Stimulated activated CD8-positive, alpha-beta memory T cell treated with anti-CD3 and anti-CD28 coated beads, Interleukin-4, amount 100 ng/mL, for 4 hours (primary cell): ENCODE data around the gene ARMC2.
"Not testable (repeated sequence)": the region's sequence is repeated elsewhere in the genome, so short reads cannot be mapped to it uniquely, and the experiment has no call there.

Experiments
- DNase-seq, 2 donors: peaks; one replicate each; pipeline ENCODE4 v3.0.0-alpha.2; 2020; ENCODE audit warnings: low read depth in 2 of 2, low spot score in 1 of 2

ARMC2 gene

DNA sequence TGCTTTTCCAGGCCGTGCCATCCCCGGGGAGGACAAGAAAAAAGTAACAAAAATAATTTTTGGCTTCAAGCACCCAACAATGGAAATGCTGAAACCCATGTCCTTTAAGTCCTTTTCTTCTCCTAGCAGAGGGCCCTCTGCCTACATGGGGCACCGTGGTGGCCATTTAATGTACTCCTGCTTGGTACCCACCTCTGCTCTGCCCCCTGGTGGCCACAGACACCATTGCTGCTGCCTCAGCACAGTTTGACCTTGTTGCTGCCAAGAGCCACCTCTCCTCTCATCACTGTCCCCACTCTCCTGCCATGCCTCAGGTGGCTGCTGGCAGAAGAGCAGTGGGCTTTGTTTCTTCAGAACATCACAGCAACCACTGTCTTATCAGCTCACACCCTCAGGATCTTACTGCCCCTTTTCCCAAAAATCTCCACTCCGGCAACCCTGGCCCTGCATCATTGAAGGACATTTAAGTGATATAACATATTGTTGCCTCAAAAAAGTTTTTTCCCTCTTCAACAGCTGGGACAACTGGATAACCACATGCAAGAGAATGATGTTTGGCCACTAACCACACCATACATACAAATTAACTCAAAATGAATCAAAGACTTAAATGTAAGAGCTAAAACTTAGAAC is 12.9 kb upstream of the ARMC2 start:
- peak; percentile 68 to 69 for DNase-seq

DNA sequence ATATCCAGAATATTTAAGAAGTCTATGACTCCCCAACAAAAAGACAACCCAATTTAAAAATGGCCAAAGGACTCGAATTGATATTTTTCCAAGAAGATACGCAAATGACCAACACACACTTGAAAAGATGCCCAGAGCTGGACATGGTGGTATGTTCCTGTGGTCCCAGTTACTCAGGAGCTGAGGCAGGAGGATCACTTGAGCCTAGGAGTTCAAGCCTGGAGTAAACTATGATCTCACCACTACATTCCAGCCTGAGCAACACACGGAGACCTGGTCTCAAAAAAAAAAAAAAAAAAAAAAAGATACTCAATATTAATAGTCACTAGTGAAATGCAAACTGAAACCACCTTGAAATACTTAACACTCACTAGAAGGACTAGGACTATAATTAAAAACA is 12.2 kb upstream of the ARMC2 start:
- DNase-seq, result no peak

DNA sequence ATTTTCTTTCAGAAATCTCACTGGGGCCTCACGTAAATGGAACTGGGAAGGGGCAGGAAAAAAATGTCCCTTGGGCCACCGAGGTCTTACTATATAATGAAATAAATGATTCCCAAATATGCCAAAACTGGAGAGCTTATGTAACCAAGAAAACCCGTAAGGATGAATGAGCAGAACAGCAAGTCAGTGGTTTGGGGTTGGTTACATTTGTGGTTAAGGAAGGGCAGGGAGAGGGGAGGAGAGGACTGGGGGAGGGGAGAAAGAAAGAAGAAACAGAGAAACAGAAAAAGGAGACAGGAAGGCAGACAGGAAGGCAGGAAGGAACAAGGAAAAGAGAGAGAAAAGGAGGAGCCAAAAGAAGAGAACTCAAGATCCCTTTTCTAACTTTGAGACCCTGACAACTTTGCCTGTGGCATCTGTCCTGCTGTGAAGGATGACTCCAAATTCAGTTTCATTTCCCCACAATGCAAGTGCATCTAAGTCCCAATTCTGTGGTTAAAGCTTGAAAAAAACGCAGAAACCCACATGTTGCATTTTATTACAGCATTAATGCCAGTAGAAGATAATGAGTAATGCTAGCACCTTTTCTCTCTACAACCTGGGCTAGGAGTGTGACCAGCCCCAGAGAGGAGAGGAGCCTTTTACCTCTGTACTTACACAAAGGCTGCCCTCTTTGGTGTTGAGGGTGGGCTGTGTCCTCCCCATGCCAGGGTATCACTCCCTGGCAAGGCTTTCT is 10.8 kb upstream of the ARMC2 start:
- DNase-seq, result no peak

DNA sequence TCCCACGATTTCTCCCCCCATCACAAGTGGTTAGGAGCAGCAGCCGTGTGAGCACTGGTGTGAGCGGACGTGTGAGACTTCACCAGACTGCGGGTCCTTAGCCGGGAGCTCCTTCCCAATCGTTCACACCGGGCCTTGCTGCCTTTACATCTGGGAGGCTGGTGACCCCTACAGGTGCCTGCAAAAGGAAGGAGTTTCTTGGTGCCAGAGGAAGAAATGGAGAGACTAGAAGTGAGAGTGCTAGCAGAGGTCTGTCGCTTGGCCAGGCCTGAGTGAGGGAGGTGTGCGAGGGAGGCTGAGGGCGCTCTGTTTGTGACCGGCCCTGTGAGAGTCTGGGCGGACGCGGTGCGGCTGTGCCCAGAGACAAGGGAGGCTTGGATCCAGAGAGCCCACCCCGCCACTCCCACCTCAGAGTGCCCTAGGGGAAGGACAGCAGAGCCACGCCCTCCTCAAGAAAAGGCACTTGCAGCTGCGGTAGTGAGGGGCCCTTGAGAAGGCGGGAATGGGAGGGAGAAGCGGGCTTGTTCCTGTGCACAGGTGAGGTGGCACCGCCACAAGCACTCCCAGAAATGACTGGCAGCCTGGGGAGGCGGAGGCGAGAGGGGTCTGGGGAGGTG is 10.0 kb upstream of the ARMC2 start:
- DNase-seq, result no peak

DNA sequence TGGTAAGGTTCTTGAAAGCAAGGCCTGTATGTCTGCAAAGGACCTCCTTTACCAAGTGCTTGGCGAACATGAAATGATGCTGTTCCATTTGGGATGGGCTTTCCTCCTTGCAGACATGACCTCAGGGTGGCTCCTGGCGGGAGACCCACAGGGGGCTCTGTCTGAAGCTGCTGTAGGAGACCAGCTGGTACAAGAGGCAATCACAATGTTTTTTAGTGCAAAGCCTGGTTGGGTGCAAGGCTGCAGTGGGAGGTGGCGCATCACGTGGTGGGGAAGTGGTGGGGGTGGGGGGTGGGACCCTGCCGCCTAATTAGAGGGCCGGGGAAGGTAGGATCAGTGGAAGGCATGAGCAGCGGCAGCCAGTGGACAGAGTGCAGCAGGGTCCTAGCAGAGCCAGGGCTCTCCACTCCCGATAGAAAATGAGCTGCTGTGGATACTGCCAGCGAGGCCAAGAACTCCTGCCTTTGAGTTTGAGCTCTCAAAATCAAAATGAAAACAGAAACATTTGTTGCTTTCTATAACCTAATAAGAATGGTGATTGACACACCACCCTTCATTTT is 9.1 kb upstream of the ARMC2 start:
- no peak for DNase-seq

DNA sequence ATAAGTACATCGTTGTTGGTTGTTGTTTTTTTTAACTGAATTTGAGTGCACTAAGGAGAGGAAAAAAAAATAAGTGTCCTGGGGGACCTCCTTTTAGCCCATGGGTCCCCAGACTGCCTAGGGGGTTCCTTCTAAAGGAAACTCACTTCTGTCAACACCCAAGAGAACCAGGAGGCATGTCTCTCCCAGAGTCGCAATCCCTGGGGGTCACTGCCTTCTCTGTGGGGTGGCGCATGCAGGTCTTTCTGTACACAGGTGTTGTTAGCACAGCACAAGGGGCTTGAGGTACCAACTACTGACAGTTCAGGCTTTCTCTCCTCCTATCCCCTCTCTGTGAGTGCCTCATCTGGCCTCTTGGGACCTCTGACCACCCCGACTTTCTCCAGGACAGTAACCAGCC is 7.3 kb upstream of the ARMC2 start:
- DNase-seq, result no peak

DNA sequence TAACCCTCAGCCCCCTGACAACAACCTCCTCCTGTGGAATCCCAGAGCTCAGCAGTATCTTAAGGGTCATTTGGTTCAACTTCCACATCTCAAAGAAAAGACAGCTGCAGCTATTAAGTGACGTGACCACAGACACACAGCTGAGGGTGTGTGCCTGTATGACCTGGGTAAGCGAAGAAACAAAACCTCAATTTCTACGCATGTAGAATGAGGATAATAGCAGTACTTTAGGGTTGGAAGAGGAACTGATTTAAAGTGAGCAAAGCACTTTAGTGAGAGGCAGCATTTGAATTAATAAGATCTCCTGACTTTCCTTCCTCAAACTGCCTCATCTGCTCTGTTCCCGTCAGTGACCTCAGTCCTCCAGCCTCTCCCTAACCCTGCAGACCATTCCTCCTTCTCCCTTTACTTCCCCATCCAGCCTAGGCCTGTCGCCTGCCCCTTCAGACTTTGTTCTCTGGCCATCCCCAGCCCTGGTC is 6.8 kb upstream of the ARMC2 start:
- DNase-seq, result no peak

DNA sequence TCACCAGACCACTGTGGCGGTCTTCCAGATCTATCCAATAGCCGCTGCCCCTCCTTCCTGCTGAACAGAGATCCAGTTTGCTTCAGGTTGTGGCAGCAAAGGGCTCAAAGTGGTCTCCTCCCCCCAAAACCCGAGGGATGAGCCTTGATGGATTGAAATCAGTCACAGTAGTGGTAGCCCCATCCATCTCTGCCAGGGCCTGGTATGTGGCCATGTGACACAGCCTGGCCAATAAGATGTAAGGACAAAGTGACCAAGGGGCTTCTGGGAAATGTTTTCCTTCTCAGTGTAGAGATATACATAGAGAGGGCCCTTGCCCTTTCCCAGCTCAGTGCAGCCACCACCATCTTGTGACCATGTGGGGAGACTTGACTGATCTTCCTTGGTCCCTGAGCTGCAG is 4.1 kb upstream of the ARMC2 start:
- DNase-seq, result no peak

DNA sequence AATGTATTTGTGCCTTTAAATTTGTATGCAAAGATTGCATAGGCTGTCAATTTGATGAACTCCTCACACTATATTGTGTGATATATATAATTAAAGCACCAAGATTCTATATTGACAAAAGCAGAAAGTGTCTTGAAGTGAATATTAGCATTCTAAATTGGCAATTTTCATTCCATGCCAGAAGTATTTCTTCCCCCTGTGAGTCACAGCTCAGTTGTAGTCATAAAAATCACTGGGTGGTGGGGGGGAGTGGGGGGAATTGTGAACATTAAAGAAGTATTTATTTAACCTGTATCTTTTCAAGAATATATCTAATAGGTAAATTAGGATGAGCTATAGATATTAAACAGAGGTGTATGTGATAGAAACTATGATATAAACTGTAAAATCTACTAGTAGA is 3.1 kb upstream of the ARMC2 start:
- no peak for DNase-seq

DNA sequence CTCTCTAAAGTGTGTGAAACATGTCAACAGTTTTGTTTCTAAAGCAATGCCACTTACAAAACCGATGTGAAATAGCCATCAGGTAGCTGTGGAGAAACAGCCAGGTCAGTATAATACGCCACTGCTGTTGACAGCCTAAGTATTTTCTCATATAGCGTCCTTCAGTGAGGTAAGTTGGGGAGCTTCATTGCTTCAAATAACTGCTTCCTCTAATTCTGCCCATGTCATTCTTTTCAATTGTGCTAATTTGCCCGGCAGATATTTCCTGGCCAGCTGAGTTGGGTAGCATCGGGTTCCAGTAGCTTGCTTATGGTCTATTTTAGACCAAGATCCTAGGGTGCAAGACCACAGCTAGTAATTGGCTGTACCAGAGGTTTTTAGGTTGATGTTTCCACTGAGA is 2.1 kb upstream of the ARMC2 start:
- DNase-seq, result no peak

DNA sequence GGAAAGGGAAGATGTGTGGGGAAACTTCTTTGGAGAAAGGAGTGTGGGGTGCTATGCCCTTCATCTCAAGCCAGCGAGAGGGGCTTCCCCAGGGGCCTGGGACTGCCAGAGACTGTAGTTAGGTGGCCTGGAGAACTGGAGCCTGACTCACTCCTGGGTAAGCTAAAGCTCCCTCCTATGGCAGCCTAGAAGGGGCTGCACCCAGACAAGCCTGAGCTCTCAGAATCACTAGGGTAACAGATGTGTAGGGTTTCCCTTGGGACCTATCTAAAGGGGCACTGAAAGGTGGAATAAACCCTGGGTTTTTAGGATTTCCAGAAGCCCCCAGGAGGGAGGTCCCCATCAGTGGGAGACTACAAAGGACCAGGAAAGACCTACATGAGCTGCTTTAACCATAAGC is 1.6 kb upstream of the ARMC2 start:
- DNase-seq, result no peak

DNA sequence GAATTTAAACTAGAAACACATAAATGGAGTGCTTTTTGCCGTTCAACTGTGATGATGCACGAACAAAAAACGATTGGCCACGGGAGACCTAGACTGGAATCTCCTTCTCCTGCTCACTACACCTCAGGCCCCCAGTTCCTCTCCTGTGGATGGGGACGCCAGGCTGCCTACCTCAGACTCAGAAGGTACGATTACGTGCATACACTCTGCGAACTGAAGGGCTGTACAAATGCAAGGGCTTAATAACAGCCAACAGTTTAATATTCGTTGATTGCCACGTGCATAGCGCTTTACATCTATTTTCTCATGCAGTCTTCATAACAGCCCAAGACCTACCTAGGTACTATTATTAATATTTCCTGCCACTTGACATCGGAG is 495 bp upstream of the ARMC2 start:
- DNase-seq, result no peak

DNA sequence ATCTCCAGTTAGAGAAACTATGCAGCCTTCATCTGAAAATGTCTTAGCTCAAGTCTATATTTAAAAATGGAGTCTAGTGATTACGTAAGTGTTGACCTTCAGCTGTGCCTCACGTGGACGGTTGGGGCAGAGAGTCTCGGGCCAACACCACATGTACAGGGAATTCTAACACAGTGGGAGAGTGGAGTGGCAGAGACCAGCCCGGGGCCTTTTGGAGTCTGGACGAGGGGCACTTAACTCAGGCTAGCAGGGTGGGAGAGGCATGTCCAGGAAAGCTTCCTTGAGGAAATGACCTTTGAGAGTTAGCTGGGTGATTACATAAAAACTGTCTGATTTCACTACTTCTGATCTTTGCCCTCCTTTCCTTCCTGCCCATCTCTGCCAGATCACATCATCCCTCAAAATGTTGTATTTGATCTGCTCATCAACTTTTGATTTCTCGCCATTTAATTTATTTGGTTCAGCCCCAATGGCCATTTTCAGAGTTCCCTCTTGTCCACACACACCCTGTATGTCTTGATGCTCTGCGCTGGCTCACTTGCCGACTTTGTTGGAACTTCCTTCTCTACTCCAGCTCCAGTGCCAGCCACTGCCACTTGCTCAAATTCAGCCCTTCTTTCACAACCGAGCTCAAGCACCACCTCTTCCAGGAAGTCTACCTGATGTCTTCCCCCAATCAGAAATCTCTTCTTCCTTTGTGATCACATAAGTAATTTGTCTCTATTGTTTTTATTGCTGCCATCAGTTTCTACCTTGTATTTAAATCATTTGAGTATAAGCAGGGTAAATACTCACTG is 2.6 kb downstream of the ARMC2 start:
- no peak for DNase-seq

DNA sequence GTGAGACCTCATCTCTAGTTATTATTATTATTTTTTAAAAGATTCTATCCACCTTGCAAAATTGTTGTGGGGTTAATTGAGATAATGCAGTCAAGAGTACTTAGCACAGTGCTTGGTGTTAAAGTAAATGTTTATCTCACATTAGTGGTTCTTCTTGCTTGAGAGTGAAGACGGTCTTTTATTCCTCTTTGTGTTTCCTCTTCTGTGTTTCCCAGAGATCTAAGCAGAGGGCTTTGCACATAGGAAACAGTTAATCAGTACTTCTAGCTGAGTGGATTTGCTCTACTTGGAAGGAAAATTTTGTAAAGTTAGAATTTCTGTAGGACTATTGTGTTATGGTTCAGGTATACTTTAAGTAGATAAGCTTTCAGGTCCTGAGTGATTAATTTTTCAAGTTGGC is 3.5 kb downstream of the ARMC2 start:
- DNase-seq, result no peak

DNA sequence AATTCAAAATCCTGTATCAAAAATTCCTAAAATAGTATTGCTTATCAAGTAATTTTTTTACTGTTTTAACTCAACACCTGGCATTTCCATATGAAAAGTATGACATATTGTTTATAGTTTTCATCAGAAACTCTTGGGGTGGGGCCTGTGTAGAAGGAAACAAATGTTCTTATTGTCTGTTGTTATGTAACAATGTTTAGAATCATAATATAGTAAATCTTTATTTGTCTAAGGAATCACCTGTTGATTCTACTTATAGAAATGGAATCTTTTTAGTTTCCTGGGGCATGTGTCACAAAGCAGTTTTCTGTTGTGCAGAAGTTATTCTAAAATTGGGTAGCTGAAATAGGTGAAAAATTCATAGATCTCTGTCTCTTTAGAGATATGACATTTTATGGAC is 4.9 kb downstream of the ARMC2 start:
- DNase-seq, result no peak

DNA sequence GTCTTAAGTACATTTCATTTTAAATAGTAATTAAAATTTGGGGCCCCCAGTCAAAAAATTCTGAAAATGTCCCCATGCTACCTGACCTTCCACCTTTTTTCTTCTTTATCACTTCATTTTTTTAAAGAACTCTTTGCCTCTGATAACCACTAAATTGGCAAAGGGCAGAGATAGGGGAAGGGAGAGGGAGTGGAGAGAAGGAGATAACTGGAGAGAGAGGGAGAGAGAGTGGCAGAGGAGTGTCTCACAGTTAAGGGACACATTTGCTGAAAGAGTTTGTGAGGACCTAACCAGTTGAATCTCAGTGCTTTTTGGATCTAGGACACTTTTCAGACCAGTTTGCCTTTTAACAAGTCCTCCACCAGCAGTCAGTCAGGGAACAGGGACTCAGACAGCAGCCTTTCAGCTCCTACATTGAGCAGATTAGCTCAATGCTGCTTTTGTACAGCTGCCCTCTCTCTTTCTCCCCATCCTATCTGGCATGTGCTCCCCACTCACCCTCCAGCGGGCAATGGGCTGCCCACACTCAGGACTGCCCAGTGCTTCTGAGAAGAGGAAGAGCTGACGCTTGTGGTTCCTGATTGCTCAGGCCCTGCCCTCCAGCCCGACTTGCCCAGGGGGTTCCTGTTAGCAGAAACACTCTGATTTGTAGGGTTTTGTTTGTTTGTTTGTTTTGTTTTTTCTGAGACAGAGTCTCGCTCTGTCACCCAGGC is 14.4 kb downstream of the ARMC2 start:
- DNase-seq, result no peak

DNA sequence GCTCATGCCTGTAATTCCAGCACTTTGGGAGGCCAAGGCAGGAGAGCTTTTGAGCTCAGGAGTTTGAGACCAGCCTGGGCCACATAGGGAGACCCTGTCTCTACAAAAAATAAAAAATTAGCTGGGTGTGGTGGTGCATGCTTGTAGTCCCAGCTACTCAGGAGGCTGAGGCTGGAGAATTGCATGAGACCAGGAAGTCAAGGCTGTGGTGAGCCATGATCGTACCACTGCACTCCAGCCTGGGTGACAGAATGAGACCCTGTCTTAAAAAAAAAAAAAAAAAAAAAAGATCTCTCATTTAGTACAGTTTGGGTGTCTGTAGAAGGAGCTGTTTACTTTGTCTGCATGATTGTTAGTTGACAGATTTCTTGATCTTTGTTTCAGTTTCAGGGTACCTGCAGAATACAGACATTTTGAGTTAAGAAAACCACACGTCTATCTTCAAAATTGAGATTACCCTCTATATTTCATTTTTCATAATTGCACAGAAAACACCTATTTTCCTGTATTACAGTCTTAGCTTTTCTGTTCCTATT is 17.6 kb downstream of the ARMC2 start:
- DNase-seq, result not testable (repeated sequence)

DNA sequence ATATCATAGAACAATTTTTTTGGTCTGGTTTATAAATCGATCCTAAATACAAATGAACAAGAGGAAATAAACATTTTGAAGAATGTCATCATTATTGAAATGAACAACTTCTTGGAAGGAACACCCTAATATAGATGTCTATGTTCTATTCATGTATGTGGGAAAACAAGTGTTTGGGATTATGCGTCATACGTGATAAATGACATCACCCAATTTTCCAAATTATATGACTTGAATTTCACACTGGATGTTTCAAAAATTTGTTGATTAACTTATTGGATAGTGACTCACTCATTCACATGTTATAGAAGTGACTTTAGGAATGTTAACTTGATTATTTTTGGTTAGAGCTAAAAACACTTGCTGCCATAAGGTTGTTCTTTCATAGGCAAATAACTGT is 18.6 kb downstream of the ARMC2 start:
- DNase-seq, result no peak

DNA sequence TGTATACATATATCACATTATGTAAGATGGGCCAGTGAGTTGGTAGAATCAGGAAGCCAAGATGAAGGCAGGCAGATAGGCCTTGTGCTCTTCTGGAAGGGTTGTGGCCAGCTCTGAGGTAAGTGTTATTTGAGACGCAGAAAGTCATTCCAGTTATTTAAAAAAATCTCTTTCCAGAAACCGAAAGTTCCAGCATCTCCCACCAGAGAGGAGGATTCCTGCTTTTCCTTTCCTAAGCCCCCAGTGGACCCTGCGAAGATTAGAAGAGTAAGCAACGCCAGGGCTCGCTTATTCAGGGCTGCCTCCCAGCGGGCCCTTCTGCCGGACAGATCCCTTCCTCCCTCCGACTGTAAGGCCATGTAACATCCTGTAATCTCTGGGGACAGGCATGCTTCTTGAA is 20.4 kb downstream of the ARMC2 start:
- DNase-seq, result no peak

DNA sequence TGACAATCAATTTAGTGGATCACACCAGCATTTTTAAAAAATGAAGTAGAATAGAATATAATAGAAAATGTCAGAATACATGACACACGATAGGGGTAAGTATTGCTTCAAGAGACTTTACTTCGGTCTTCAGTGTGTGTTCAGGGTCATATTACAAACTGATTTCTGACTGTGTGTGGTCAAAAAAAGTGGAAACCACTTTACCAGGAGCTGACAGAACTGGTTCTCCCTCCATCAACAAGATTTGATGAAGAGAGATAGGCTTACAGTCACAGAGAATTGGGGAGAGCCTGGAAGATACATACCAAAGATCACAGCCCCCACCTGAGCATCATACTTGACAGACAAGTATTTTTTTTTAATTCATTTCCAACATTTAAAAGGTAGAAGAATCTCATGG is 21.7 kb downstream of the ARMC2 start:
- DNase-seq, result no peak

DNA sequence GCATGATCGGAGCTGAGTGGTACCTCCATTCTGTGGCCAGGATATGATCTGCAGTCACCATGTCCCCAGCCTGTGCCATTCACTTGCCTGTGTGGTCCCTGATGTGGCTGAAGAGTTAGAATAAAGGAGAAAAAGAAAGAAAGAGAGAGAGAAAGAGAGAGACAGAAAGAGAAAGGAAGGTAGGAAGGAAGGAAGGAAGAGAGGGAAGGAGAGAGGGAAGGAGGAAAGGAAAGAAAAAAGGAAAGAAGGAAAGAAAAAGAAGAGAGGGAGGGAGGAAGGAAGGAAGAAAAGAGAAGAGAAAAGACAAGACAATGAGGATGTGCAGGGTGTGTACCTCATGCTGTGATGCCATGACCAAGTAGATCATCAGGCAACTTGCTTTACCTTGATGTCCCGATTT is 22.1 kb downstream of the ARMC2 start:
- DNase-seq, result no peak
